Measurements from ENCODE around the gene IL3. TPM values are rescaled to one million over a fixed set of nuclear protein-coding genes. Genes with fewer than 3 reads are reported as not detected.

The IL3 gene
- total RNA-seq, 1 donor from 2014 or later: not detected

DNA sequence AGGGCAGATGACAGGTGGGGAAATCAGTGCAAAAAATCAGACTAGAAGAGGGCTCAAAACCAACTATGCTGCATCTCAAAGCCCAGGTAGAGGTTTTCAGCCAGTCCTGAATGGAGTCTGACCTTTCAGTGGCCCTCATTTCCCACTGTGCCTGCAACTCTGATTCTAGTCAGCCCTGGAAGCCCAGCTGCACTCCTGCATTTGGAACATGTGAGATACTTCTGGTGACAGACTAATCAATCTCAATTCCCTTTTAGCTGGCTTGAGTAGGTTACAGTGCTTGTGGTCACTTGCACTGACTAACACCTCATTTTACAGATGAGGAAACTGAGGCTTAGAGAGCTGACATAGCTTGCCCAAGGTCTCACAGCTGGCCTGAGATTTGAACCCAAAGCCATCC is 41.1 kb upstream of the IL3 start:
- DNase-seq (ENCODE audit: low spot score, unreplicated experiment): no peak
- TF ChIP-seq, protein P1, sequence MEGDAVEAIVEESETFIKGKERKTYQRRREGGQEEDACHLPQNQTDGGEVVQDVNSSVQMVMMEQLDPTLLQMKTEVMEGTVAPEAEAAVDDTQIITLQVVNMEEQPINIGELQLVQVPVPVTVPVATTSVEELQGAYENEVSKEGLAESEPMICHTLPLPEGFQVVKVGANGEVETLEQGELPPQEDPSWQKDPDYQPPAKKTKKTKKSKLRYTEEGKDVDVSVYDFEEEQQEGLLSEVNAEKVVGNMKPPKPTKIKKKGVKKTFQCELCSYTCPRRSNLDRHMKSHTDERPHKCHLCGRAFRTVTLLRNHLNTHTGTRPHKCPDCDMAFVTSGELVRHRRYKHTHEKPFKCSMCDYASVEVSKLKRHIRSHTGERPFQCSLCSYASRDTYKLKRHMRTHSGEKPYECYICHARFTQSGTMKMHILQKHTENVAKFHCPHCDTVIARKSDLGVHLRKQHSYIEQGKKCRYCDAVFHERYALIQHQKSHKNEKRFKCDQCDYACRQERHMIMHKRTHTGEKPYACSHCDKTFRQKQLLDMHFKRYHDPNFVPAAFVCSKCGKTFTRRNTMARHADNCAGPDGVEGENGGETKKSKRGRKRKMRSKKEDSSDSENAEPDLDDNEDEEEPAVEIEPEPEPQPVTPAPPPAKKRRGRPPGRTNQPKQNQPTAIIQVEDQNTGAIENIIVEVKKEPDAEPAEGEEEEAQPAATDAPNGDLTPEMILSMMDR (IDR thresholded peaks at IDR 0.05; ENCODE audit: unreplicated experiment): no peak
- Mint-ChIP-seq H3K4me1 (ENCODE audit: low read depth) (no peaks in the 10 kb centered on the region), H3K27ac (no peak overlapping the region), H3K36me3 (ENCODE audit: insufficient read depth) (no peaks in the 10 kb centered on the region), H3K4me3 (ENCODE audit: low read depth) (no peak overlapping the region), H3K9me3 (ENCODE audit: low read depth) (no peaks in the 10 kb centered on the region), H3K27me3 (peaks cover 57% of the 10 kb centered on the region)

DNA sequence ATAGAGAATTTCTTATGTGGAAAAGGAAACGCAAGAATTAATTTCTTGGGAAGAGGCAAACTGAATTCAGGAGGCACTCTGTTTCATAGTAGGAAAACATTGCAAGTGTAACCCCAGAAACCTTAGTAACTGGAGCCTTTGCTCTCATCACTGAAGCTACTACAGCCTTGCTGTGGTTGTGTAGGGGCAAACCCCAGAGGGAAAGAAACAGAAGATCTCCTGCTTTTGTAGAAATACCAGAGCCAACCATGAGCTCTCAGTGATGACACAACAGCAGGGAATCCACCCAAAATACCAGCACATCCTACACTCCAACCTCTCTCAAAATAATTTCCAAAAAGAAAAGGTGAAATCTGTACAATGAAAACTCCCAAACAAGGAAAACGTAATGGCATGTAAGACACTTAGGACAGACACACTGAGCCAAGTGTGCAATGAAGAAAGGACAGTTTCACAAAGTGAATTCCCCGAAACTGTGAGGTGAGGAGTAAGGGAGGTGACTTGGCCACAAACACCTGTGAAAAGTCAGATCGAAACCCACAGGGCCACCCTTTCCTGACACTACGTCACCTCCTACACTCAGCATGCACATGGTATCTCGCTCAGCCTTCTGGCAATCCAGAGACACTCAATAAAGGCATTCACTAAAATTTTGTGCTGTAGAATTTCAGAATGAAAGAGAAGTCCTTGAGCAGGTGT is 40.4 kb upstream of the IL3 start:
- H3K4me1 Mint-ChIP-seq (ENCODE audit: low read depth): no peaks in the 10 kb centered on the region
- no peak for DNase-seq (ENCODE audit: low spot score, unreplicated experiment)
- H3K36me3 Mint-ChIP-seq (ENCODE audit: insufficient read depth): no peaks in the 10 kb centered on the region
- H3K4me3 Mint-ChIP-seq (ENCODE audit: low read depth): no peak overlapping the region
- TF ChIP-seq, protein P1 (IDR thresholded peaks at IDR 0.05; ENCODE audit: unreplicated experiment): no peak
- H3K9me3 Mint-ChIP-seq (ENCODE audit: low read depth): no peaks in the 10 kb centered on the region
- H3K27ac Mint-ChIP-seq: no peak overlapping the region
- H3K27me3 Mint-ChIP-seq: peaks cover 55% of the 10 kb centered on the region

DNA sequence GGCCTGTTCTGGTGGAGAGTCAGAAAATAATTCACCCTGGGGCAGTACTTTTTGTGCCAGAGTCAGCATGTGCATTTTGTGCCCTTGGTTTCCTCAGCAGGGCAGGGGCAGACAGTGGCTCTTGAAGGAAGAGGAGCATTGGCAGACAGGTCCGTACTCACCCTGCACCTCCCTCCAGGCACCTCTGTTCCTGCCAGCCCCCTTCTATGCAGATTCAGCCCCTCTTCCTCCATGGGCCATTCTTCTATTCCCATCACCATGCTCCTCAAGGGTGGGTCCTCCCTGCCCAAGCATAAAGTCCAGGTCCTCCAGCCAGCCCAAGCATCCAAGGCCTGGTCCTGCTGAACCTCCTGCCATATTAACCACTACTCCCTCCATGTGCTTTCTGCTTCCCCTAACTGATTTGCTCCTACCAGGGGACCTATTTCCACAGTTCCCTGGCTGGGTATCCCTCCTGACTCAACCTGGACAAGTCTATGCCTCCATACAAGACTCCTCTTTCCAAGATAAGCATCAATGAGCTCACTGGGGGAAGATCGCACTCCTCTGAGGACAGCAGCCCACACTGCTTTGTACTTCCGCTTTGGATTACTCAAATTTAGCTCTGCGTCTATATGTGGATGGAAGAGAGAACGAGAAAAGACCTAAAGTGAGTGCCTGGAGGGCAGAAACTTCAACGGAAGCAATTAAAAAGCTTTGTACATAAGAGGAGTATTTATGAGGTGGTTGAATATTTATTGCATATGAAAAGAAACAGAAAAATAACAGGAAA is 39.7 kb upstream of the IL3 start:
- TF ChIP-seq, protein P1 (IDR thresholded peaks at IDR 0.05; ENCODE audit: unreplicated experiment): no peak
- no peak for DNase-seq (ENCODE audit: low spot score, unreplicated experiment)
- Mint-ChIP-seq H3K36me3 (ENCODE audit: insufficient read depth) (no peaks in the 10 kb centered on the region), H3K4me3 (ENCODE audit: low read depth) (no peak overlapping the region), H3K27me3 (peaks cover 53% of the 10 kb centered on the region), H3K27ac (no peak overlapping the region), H3K4me1 (ENCODE audit: low read depth) (no peaks in the 10 kb centered on the region), H3K9me3 (ENCODE audit: low read depth) (no peaks in the 10 kb centered on the region)

DNA sequence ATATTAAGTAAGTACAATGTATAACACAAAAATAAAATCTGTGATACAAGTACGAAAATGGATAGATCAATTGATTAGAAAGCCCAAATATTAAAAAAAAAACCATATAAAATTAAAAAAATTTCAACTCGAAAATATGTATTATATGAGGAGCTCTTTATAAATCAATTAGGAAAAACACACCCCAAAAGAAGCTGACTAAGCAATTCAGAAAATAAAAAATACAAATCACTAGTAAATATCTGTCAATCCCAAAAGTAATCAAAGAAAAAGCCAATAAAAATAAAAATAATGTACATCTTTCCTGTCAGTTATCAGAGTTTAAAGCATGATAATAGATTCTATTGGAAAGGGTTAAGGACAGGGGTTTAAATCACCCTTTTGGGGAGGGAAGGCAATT is 38.8 kb upstream of the IL3 start:
- H3K27me3 Mint-ChIP-seq: peaks cover 45% of the 10 kb centered on the region
- H3K9me3 Mint-ChIP-seq (ENCODE audit: low read depth): no peaks in the 10 kb centered on the region
- DNase-seq (ENCODE audit: low spot score, unreplicated experiment): no peak
- H3K36me3 Mint-ChIP-seq (ENCODE audit: insufficient read depth): no peaks in the 10 kb centered on the region
- TF ChIP-seq, protein P1 (IDR thresholded peaks at IDR 0.05; ENCODE audit: unreplicated experiment): no peak
- no peak overlapping the region for H3K27ac Mint-ChIP-seq
- H3K4me3 Mint-ChIP-seq (ENCODE audit: low read depth): no peak overlapping the region
- no peaks in the 10 kb centered on the region for H3K4me1 Mint-ChIP-seq (ENCODE audit: low read depth)

DNA sequence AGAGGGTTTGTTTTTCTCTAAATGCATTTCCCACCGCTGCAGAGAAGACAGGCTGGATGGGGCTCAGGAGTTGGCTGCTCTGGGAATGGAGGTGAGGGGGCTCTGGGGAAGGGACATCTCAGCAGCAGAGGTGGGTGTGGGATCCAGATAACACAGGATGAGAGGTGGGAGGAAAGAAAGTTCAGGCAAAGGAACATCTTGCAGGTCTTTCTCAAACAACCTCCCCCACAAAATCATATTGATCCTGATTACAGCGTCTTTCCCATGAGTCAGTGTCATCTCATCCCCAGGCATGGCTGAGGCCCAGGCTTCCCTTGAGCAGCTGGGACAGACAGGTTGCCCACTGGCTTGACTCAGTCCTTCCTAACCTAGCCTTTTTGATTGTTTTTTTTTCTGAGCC is 37.7 kb upstream of the IL3 start:
- Mint-ChIP-seq H3K4me3 (ENCODE audit: low read depth) (no peak overlapping the region), H3K27ac (no peak overlapping the region), H3K4me1 (ENCODE audit: low read depth) (no peaks in the 10 kb centered on the region), H3K27me3 (peaks cover 36% of the 10 kb centered on the region), H3K36me3 (ENCODE audit: insufficient read depth) (no peaks in the 10 kb centered on the region), H3K9me3 (ENCODE audit: low read depth) (no peaks in the 10 kb centered on the region)
- DNase-seq (ENCODE audit: low spot score, unreplicated experiment): no peak
- TF ChIP-seq, protein P1 (IDR thresholded peaks at IDR 0.05; ENCODE audit: unreplicated experiment): no peak
